NCI-H460 (cell line): ENCODE results near the gene MYO5C. TPM values are rescaled to one million over a fixed set of nuclear protein-coding genes. Genes with fewer than 3 reads are reported as not detected.

Source experiments
- DNase-seq: peaks from one replicate; pipeline ENCODE4 v3.0.0-alpha.2; 2016; ENCODE audit warnings: low read depth; ENCODE audit errors: extremely low read depth
- total RNA-seq: library from RNA; depleted of rRNA; stranded (reverse); fragments of >200 nt; shearing (Covaris generic); gene quantifications from 2 replicates; pipeline ENCODE4 v1.2.3, GENCODE V29; 2014

Gene MYO5C
- total RNA-seq, 1 experiment from 2014 or later: 14.9 TPM

- DNase-seq: no peak
Observed at GRCh38 chr15:52218371-52218770, 77.2 kb downstream of the MYO5C start.

- no peak for DNase-seq
Observed at GRCh38 chr15:52217186-52217585, 78.4 kb downstream of the MYO5C start.

GRCh38 chr15:52214553-52214952 lies 81.1 kb downstream of the MYO5C start:
- DNase-seq: no peak

- no peak for DNase-seq
Observed at GRCh38 chr15:52213206-52213605, 82.4 kb downstream of the MYO5C start.

GRCh38 chr15:52208306-52208946 lies 87.2 kb downstream of the MYO5C start:
- DNase-seq: peak; percentile 74

- no peak for DNase-seq
Observed at GRCh38 chr15:52207191-52207590, 88.4 kb downstream of the MYO5C start.

GRCh38 chr15:52206446-52206845 lies 89.2 kb downstream of the MYO5C start:
- no peak for DNase-seq

GRCh38 chr15:52204657-52205056 lies 90.9 kb downstream of the MYO5C start:
- no peak for DNase-seq

GRCh38 chr15:52200831-52201365 lies 94.7 kb downstream of the MYO5C start:
- DNase-seq: no peak

GRCh38 chr15:52199271-52199670 lies 96.3 kb downstream of the MYO5C start:
- DNase-seq: no peak

GRCh38 chr15:52196891-52197290 lies 98.7 kb downstream of the MYO5C start:
- DNase-seq: no peak

GRCh38 chr15:52193791-52194190 lies 101.8 kb downstream of the MYO5C start:
- no peak for DNase-seq

- no peak for DNase-seq
Observed at GRCh38 chr15:52193321-52193720, 102.3 kb downstream of the MYO5C start.

GRCh38 chr15:52191207-52191606 lies 104.4 kb downstream of the MYO5C start, which contains the start of gene GNB5:
GNB5 (minus strand) TSS chr15:52191392; CDS start chr15:52184676, 6,716 bp downstream.
- DNase-seq: no peak

GRCh38 chr15:52186651-52187486 lies 108.7 kb downstream of the MYO5C start:
- DNase-seq: no peak

GRCh38 chr15:52185151-52185561 lies 110.4 kb downstream of the MYO5C start:
- DNase-seq: no peak

GRCh38 chr15:52184721-52185120 lies 110.9 kb downstream of the MYO5C start:
- no peak for DNase-seq

GRCh38 chr15:52183562-52184173 lies 111.9 kb downstream of the MYO5C start:
- no peak for DNase-seq

- no peak for DNase-seq
Observed at GRCh38 chr15:52181938-52182780, 113.4 kb downstream of the MYO5C start.

GRCh38 chr15:52180851-52181450 lies 114.7 kb downstream of the MYO5C start:
- no peak for DNase-seq
